OCI-LY7 (cell line): ENCODE data around the gene AP5S1. TPM values are rescaled to one million over a fixed set of nuclear protein-coding genes. Genes with fewer than 3 reads are reported as not detected.
A peak's percentile ranks its signal among the peaks of the same experiment; 100 is the strongest.

Source experiments
- BruUV-seq: library from RNA; stranded (reverse); fragments of 400-500 nt; replicated peaks from 2 replicates; lab custom pipeline; 2021; lab: Mats Ljungman, UMichigan
- CTCF ChIA-PET: fragments of 300-600 bp; sonication (Branson Sonifier 250); formaldehyde crosslinking; loops from one replicate; lab custom pipeline; 2022; ENCODE audit warnings: antibody characterized with exemption; ENCODE audit not compliant: unreplicated experiment; lab: Charles Lee
- POLR2A ChIA-PET: fragments of 300-600 bp; sonication (Branson Sonifier 250); formaldehyde crosslinking; loops from one replicate; lab custom pipeline; 2022; ENCODE audit warnings: antibody characterized with exemption; lab: Charles Lee
- DNase-seq: peaks from one replicate; pipeline ENCODE4 v3.0.0-alpha.2; 2015; ENCODE audit warnings: low spot score
- H2AFZ ChIP-seq: fragments of 200-600 bp; sonication (generic), shearing (Covaris generic); 2 replicates; pipeline ENCODE4 v1.6.1; 2014; ENCODE audit warnings: mild to moderate bottlenecking, antibody characterized with exemption, low read length, moderate library complexity
- H3K27ac ChIP-seq: fragments of 200-600 bp; sonication (generic); 2 replicates; pipeline ENCODE4 v1.5.1; 2014; ENCODE audit warnings: mixed run types, low read depth, mild to moderate bottlenecking, moderate library complexity, low read length, inconsistent platforms; ENCODE audit not compliant: poor library complexity, severe bottlenecking
- H3K36me3 ChIP-seq: fragments of 200-600 bp; sonication (generic); 2 replicates; pipeline ENCODE4 v1.6.1; 2014; ENCODE audit warnings: mild to moderate bottlenecking, antibody characterized with exemption, low read length, moderate library complexity, mixed read lengths; ENCODE audit not compliant: insufficient read depth
- H3K4me1 ChIP-seq: fragments of 200-600 bp; sonication (generic); 2 replicates; pipeline ENCODE4 v1.5.1; 2014; ENCODE audit warnings: mild to moderate bottlenecking, low read length; ENCODE audit not compliant: insufficient read depth, poor library complexity, severe bottlenecking
- H3K4me2 ChIP-seq: fragments of 200-600 bp; sonication (generic); 2 replicates; pipeline ENCODE4 v1.6.1; 2014; ENCODE audit warnings: mild to moderate bottlenecking, low read length
- H3K4me3 ChIP-seq: fragments of 200-600 bp; sonication (generic); 2 replicates; pipeline ENCODE4 v1.5.1; 2014; ENCODE audit warnings: mild to moderate bottlenecking, low read depth, low read length; ENCODE audit not compliant: poor library complexity, severe bottlenecking
- H3K79me2 ChIP-seq: fragments of 200-600 bp; sonication (generic); 2 replicates; pipeline ENCODE4 v1.6.1; 2016; ENCODE audit warnings: low read depth, mild to moderate bottlenecking, low read length, moderate library complexity, mixed read lengths; ENCODE audit not compliant: insufficient read depth
- H3K9me2 ChIP-seq: fragments of 200-600 bp; sonication (generic); 2 replicates; pipeline ENCODE4 v1.6.1; 2016; ENCODE audit warnings: mild to moderate bottlenecking, low read length, mixed read lengths; ENCODE audit not compliant: insufficient read depth
- H3K9me3 ChIP-seq: fragments of 200-600 bp; sonication (generic); 2 replicates; pipeline ENCODE4 v1.6.1; 2014; ENCODE audit warnings: mild to moderate bottlenecking, mixed run types, low read length, mixed read lengths
- H4K20me1 ChIP-seq: fragments of 200-600 bp; sonication (generic); 2 replicates; pipeline ENCODE4 v1.6.1; 2014; ENCODE audit warnings: mild to moderate bottlenecking, antibody characterized with exemption, low read length, moderate library complexity, mixed read lengths; ENCODE audit not compliant: insufficient read depth
- CTCF ChIP-seq: fragments of 200-600 bp; sonication (generic); conservative IDR thresholded peaks from 2 replicates; pipeline ENCODE4 v1.5.1; 2014; ENCODE audit warnings: mild to moderate bottlenecking, antibody characterized with exemption, low read length, moderate library complexity, mixed read lengths
- EZH2phosphoT487 ChIP-seq: fragments of 200-600 bp; sonication (generic); IDR thresholded peaks from 2 replicates; pipeline ENCODE4 v1.6.1; 2018; ENCODE audit warnings: low read depth, borderline replicate concordance, mild to moderate bottlenecking, mixed run types, antibody characterized with exemption, low read length, moderate library complexity, mixed read lengths
- intact Hi-C: fragments of 100-400 bp; cut with micrococcal nuclease; formaldehyde crosslinking; loops from one replicate; pipeline ENCODE4 v1.10.0; 2022; ENCODE audit not compliant: unreplicated experiment
- total RNA-seq, 2 experiments: library from RNA; depleted of rRNA in 1 of 2; stranded (reverse); fragments of >200 nt in 1 of 2; shearing (Covaris generic) in 1 of 2; gene quantifications; 2 replicates each; pipeline ENCODE4 v1.2.3, GENCODE V29; 2014 to 2022

Gene AP5S1
- total RNA-seq, 2 experiments from 2014 or later = 9.8 to 12.1 TPM

- Histone ChIP-seq H3K36me3 (no peaks in the 10 kb centered on the region; the same call in 1 of the 2 replicates), H3K9me3 (no peaks in the 10 kb centered on the region), H3K9me2 (no peaks in the 10 kb centered on the region), H3K4me3 (no peak overlapping the region), H3K4me2 (peak overlapping the region; percentile 12; the same call in 1 of the 2 replicates), H3K79me2 (peaks cover 15% of the 10 kb centered on the region; the same call in 1 of the 2 replicates), H3K4me1 (peaks cover 28% of the 10 kb centered on the region), H2AFZ (no peak overlapping the region), H4K20me1 (no peaks in the 10 kb centered on the region; the same call in 1 of the 2 replicates), H3K27ac (no peak overlapping the region)
- POLR2A ChIA-PET = interaction anchor here (0.7 kb wide), 1 partner anchor 164 kb away, joined by 3 read pairs; no protein-coding TSS in a partner anchor
- BruUV-seq = no TSS peak
- intact Hi-C loops = loop anchor here (5.0 kb wide), 1 partner anchor 66 kb away; no protein-coding TSS in a partner anchor
- TF ChIP-seq EZH2phosphoT487 (no peak), CTCF (no peak)
- DNase-seq = no peak
- CTCF ChIA-PET = no interaction called here
Observed at GRCh38 chr20:3783068-3783489, 37.3 kb upstream of the AP5S1 start.

GRCh38 chr20:3783511-3784195, 36.7 kb upstream of the AP5S1 start:
- intact Hi-C loops = loop anchor here (5.0 kb wide), 1 partner anchor 66 kb away; no protein-coding TSS in a partner anchor
- Histone ChIP-seq H3K9me3 (no peaks in the 10 kb centered on the region), H2AFZ (no peak overlapping the region), H3K4me1 (peaks cover 33% of the 10 kb centered on the region), H3K27ac (no peak overlapping the region), H3K4me2 (peak overlapping the region; percentile 12; the same call in 1 of the 2 replicates), H4K20me1 (no peaks in the 10 kb centered on the region; the same call in 1 of the 2 replicates), H3K36me3 (no peaks in the 10 kb centered on the region; the same call in 1 of the 2 replicates), H3K4me3 (no peak overlapping the region), H3K79me2 (peaks cover 15% of the 10 kb centered on the region; the same call in 1 of the 2 replicates), H3K9me2 (no peaks in the 10 kb centered on the region)
- POLR2A ChIA-PET = no interaction called here
- no TSS peak for BruUV-seq
- DNase-seq = no peak
- CTCF ChIA-PET = no interaction called here
- TF ChIP-seq EZH2phosphoT487 (no peak), CTCF (no peak)
